ENCODE measurements around the gene DUSP16. TPM values are rescaled to one million over a fixed set of nuclear protein-coding genes. Genes with fewer than 3 reads are reported as not detected.
"Not testable (repeated sequence)": the region's sequence is repeated elsewhere in the genome, so short reads cannot be mapped to it uniquely, and the experiment has no call there.

DUSP16 gene
- total RNA-seq, 1 donor from 2014 or later, result 20.4 TPM

GRCh38 chr12:12600659-12601058 lies 38.0 kb upstream of the DUSP16 start:
- Histone ChIP-seq H3K27ac (ENCODE audit: low read depth, low read length) (no peak overlapping the region), H3K9ac (ENCODE audit: low read depth in 1 of 3, low read length in 3 of 3) (no peak overlapping the region), H3K36me3 (ENCODE audit: control insufficient read depth in 3 of 3, insufficient read depth in 3 of 3, low read length in 3 of 3) (no peaks in the 10 kb centered on the region), H3K4me3 (ENCODE audit: low read length in 3 of 3) (no peak overlapping the region), H3K9me3 (ENCODE audit: control insufficient read depth in 3 of 3, low read length in 3 of 3) (no peaks in the 10 kb centered on the region), H3K27me3 (ENCODE audit: control insufficient read depth in 3 of 3, insufficient read depth in 3 of 3, low read length in 3 of 3) (no peaks in the 10 kb centered on the region), H3K4me1 (ENCODE audit: control insufficient read depth in 3 of 3, insufficient read depth in 3 of 3, low read length in 3 of 3) (no peaks in the 10 kb centered on the region)

GRCh38 chr12:12599750-12600643 lies 37.3 kb upstream of the DUSP16 start:
- Histone ChIP-seq H3K36me3 (ENCODE audit: control insufficient read depth in 3 of 3, insufficient read depth in 3 of 3, low read length in 3 of 3) (no peaks in the 10 kb centered on the region), H3K27ac (ENCODE audit: low read depth, low read length) (no peak overlapping the region), H3K4me1 (ENCODE audit: control insufficient read depth in 3 of 3, insufficient read depth in 3 of 3, low read length in 3 of 3) (no peaks in the 10 kb centered on the region), H3K27me3 (ENCODE audit: control insufficient read depth in 3 of 3, insufficient read depth in 3 of 3, low read length in 3 of 3) (no peaks in the 10 kb centered on the region), H3K9ac (ENCODE audit: low read depth in 1 of 3, low read length in 3 of 3) (no peak overlapping the region), H3K9me3 (ENCODE audit: control insufficient read depth in 3 of 3, low read length in 3 of 3) (no peaks in the 10 kb centered on the region), H3K4me3 (ENCODE audit: low read length in 3 of 3) (no peak overlapping the region)

- H3K9ac ChIP-seq (ENCODE audit: low read depth in 1 of 3, low read length in 3 of 3), result no peak overlapping the region
- H3K27me3 ChIP-seq (ENCODE audit: control insufficient read depth in 3 of 3, insufficient read depth in 3 of 3, low read length in 3 of 3), result no peaks in the 10 kb centered on the region
- H3K27ac ChIP-seq (ENCODE audit: low read depth, low read length), result no peak overlapping the region
- H3K9me3 ChIP-seq (ENCODE audit: control insufficient read depth in 3 of 3, low read length in 3 of 3), result no peaks in the 10 kb centered on the region
- no peaks in the 10 kb centered on the region for H3K36me3 ChIP-seq (ENCODE audit: control insufficient read depth in 3 of 3, insufficient read depth in 3 of 3, low read length in 3 of 3)
- no peaks in the 10 kb centered on the region for H3K4me1 ChIP-seq (ENCODE audit: control insufficient read depth in 3 of 3, insufficient read depth in 3 of 3, low read length in 3 of 3)
- H3K4me3 ChIP-seq (ENCODE audit: low read length in 3 of 3), result no peak overlapping the region
Measured at GRCh38 chr12:12598864-12599263, 36.2 kb upstream of the DUSP16 start.

- not testable (repeated sequence) for H3K9ac ChIP-seq (ENCODE audit: low read depth in 1 of 3, low read length in 3 of 3); H3K27ac ChIP-seq (ENCODE audit: low read depth, low read length); H3K27me3 ChIP-seq (ENCODE audit: control insufficient read depth in 3 of 3, insufficient read depth in 3 of 3, low read length in 3 of 3); H3K36me3 ChIP-seq (ENCODE audit: control insufficient read depth in 3 of 3, insufficient read depth in 3 of 3, low read length in 3 of 3); H3K9me3 ChIP-seq (ENCODE audit: control insufficient read depth in 3 of 3, low read length in 3 of 3); H3K4me1 ChIP-seq (ENCODE audit: control insufficient read depth in 3 of 3, insufficient read depth in 3 of 3, low read length in 3 of 3); H3K4me3 ChIP-seq (ENCODE audit: low read length in 3 of 3)
Measured at GRCh38 chr12:12596598-12596997, 33.9 kb upstream of the DUSP16 start.

GRCh38 chr12:12595929-12596328 lies 33.3 kb upstream of the DUSP16 start:
- H3K9ac ChIP-seq (ENCODE audit: low read depth in 1 of 3, low read length in 3 of 3); H3K9me3 ChIP-seq (ENCODE audit: control insufficient read depth in 3 of 3, low read length in 3 of 3); H3K27me3 ChIP-seq (ENCODE audit: control insufficient read depth in 3 of 3, insufficient read depth in 3 of 3, low read length in 3 of 3); H3K4me1 ChIP-seq (ENCODE audit: control insufficient read depth in 3 of 3, insufficient read depth in 3 of 3, low read length in 3 of 3); H3K36me3 ChIP-seq (ENCODE audit: control insufficient read depth in 3 of 3, insufficient read depth in 3 of 3, low read length in 3 of 3); H3K4me3 ChIP-seq (ENCODE audit: low read length in 3 of 3); H3K27ac ChIP-seq (ENCODE audit: low read depth, low read length): not testable (repeated sequence)

- Histone ChIP-seq H3K9me3 (ENCODE audit: control insufficient read depth in 3 of 3, low read length in 3 of 3) (no peaks in the 10 kb centered on the region), H3K4me3 (ENCODE audit: low read length in 3 of 3) (no peak overlapping the region), H3K27ac (ENCODE audit: low read depth, low read length) (no peak overlapping the region)
Measured at GRCh38 chr12:12592930-12593329, 30.3 kb upstream of the DUSP16 start.

GRCh38 chr12:12590961-12591360 lies 28.3 kb upstream of the DUSP16 start:
- no peaks in the 10 kb centered on the region for H3K36me3 ChIP-seq (ENCODE audit: control insufficient read depth in 3 of 3, insufficient read depth in 3 of 3, low read length in 3 of 3)
- no peaks in the 10 kb centered on the region for H3K4me1 ChIP-seq (ENCODE audit: control insufficient read depth in 3 of 3, insufficient read depth in 3 of 3, low read length in 3 of 3)
- H3K9ac ChIP-seq (ENCODE audit: low read depth in 1 of 3, low read length in 3 of 3), result no peak overlapping the region
- no peak overlapping the region for H3K27ac ChIP-seq (ENCODE audit: low read depth, low read length)
- no peaks in the 10 kb centered on the region for H3K9me3 ChIP-seq (ENCODE audit: control insufficient read depth in 3 of 3, low read length in 3 of 3)
- H3K4me3 ChIP-seq (ENCODE audit: low read length in 3 of 3), result no peak overlapping the region
- H3K27me3 ChIP-seq (ENCODE audit: control insufficient read depth in 3 of 3, insufficient read depth in 3 of 3, low read length in 3 of 3), result peaks cover 0 to 3% (median 0%) of the 10 kb centered on the region in 3 donors

More at GRCh38 chr12:12592930-12593329, 30.3 kb upstream of the DUSP16 start:
- Histone ChIP-seq H3K36me3 (ENCODE audit: control insufficient read depth in 3 of 3, insufficient read depth in 3 of 3, low read length in 3 of 3) (no peaks in the 10 kb centered on the region), H3K4me1 (ENCODE audit: control insufficient read depth in 3 of 3, insufficient read depth in 3 of 3, low read length in 3 of 3) (no peaks in the 10 kb centered on the region), H3K9ac (ENCODE audit: low read depth in 1 of 3, low read length in 3 of 3) (no peak overlapping the region), H3K27me3 (ENCODE audit: control insufficient read depth in 3 of 3, insufficient read depth in 3 of 3, low read length in 3 of 3) (peaks cover 0 to 3% (median 0%) of the 10 kb centered on the region in 3 donors)

- H3K27ac ChIP-seq (ENCODE audit: low read depth, low read length); H3K9ac ChIP-seq (ENCODE audit: low read depth in 1 of 3, low read length in 3 of 3); H3K4me3 ChIP-seq (ENCODE audit: low read length in 3 of 3); H3K36me3 ChIP-seq (ENCODE audit: control insufficient read depth in 3 of 3, insufficient read depth in 3 of 3, low read length in 3 of 3); H3K27me3 ChIP-seq (ENCODE audit: control insufficient read depth in 3 of 3, insufficient read depth in 3 of 3, low read length in 3 of 3); H3K4me1 ChIP-seq (ENCODE audit: control insufficient read depth in 3 of 3, insufficient read depth in 3 of 3, low read length in 3 of 3); H3K9me3 ChIP-seq (ENCODE audit: control insufficient read depth in 3 of 3, low read length in 3 of 3): not testable (repeated sequence)
Measured at GRCh38 chr12:12588436-12588835, 25.8 kb upstream of the DUSP16 start.

- Histone ChIP-seq H3K9ac (ENCODE audit: low read depth in 1 of 3, low read length in 3 of 3) (no peak overlapping the region), H3K4me3 (ENCODE audit: low read length in 3 of 3) (no peak overlapping the region), H3K27ac (ENCODE audit: low read depth, low read length) (no peak overlapping the region), H3K4me1 (ENCODE audit: control insufficient read depth in 3 of 3, insufficient read depth in 3 of 3, low read length in 3 of 3) (no peaks in the 10 kb centered on the region), H3K36me3 (ENCODE audit: control insufficient read depth in 3 of 3, insufficient read depth in 3 of 3, low read length in 3 of 3) (no peaks in the 10 kb centered on the region), H3K9me3 (ENCODE audit: control insufficient read depth in 3 of 3, low read length in 3 of 3) (no peaks in the 10 kb centered on the region), H3K27me3 (ENCODE audit: control insufficient read depth in 3 of 3, insufficient read depth in 3 of 3, low read length in 3 of 3) (peaks cover 0 to 3% (median 0%) of the 10 kb centered on the region in 3 donors)
Measured at GRCh38 chr12:12587878-12588277, 25.2 kb upstream of the DUSP16 start.

GRCh38 chr12:12586879-12587675 lies 24.4 kb upstream of the DUSP16 start:
- H3K36me3 ChIP-seq (ENCODE audit: control insufficient read depth in 3 of 3, insufficient read depth in 3 of 3, low read length in 3 of 3), result no peaks in the 10 kb centered on the region
- no peaks in the 10 kb centered on the region for H3K4me1 ChIP-seq (ENCODE audit: control insufficient read depth in 3 of 3, insufficient read depth in 3 of 3, low read length in 3 of 3)
- no peak overlapping the region for H3K9ac ChIP-seq (ENCODE audit: low read depth in 1 of 3, low read length in 3 of 3)
- H3K9me3 ChIP-seq (ENCODE audit: control insufficient read depth in 3 of 3, low read length in 3 of 3), result no peaks in the 10 kb centered on the region
- no peak overlapping the region for H3K4me3 ChIP-seq (ENCODE audit: low read length in 3 of 3)
- H3K27me3 ChIP-seq (ENCODE audit: control insufficient read depth in 3 of 3, insufficient read depth in 3 of 3, low read length in 3 of 3), result peaks cover 0 to 3% (median 0%) of the 10 kb centered on the region in 3 donors
- no peak overlapping the region for H3K27ac ChIP-seq (ENCODE audit: low read depth, low read length)

All from skeletal muscle tissue (tissue), 4 donors.